ENCODE results near the gene PLA2G4F.

DNA sequence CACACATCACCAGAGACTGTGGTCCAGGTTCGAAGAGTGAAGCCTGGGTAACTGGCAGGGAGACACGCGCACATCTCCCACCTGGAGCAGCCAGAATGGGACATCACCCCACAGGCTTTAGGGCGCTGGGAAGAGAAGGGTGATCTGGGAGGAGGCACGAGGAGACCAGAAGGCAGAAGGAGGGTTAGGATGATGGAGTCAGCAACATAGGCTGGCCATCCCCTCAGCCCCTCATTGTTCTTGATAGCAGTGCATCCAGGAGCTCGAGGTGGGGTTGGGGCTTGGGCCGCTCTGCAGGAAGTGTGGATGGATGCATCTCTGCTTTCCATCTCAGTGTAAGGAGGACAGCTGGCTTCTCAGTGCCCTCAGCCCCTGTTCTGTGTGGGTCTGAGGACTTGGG is 15.2 kb downstream of the PLA2G4F start:
- TF ChIP-seq, protein P1, sequence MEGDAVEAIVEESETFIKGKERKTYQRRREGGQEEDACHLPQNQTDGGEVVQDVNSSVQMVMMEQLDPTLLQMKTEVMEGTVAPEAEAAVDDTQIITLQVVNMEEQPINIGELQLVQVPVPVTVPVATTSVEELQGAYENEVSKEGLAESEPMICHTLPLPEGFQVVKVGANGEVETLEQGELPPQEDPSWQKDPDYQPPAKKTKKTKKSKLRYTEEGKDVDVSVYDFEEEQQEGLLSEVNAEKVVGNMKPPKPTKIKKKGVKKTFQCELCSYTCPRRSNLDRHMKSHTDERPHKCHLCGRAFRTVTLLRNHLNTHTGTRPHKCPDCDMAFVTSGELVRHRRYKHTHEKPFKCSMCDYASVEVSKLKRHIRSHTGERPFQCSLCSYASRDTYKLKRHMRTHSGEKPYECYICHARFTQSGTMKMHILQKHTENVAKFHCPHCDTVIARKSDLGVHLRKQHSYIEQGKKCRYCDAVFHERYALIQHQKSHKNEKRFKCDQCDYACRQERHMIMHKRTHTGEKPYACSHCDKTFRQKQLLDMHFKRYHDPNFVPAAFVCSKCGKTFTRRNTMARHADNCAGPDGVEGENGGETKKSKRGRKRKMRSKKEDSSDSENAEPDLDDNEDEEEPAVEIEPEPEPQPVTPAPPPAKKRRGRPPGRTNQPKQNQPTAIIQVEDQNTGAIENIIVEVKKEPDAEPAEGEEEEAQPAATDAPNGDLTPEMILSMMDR (IDR thresholded peaks at IDR 0.05) = no peak
- no peak for TF ChIP-seq POLR2A (IDR thresholded peaks at IDR 0.05)
